Esophagus muscularis mucosa (tissue), 4 donors: Measurements from ENCODE around the gene EYA2. TPM values are rescaled to one million over a fixed set of nuclear protein-coding genes. Genes with fewer than 3 reads are reported as not detected.

Experiments used
- DNase-seq: peaks from one replicate; pipeline ENCODE4 v3.0.0-alpha.2; 2017; ENCODE audit errors: extremely low spot score
- H3K27ac ChIP-seq, 4 donors: fragments of 200-600 bp; sonication (generic); replicated peaks in 1 of 4; 1 replicate in 3 of 4; 2 replicates in 1 of 4; pipeline ENCODE4 v1.5.1; 2016 to 2019; ENCODE audit warnings: mild to moderate bottlenecking in 1 of 4
- H3K27me3 ChIP-seq, 4 donors: fragments of 200-600 bp; sonication (generic); one replicate each; pipeline versions ENCODE4 v1.5.1 to v1.6.0; 2016 to 2019
- H3K36me3 ChIP-seq, 4 donors: fragments of 200-600 bp; sonication (generic); one replicate each; pipeline ENCODE4 v1.5.1; 2016 to 2019
- H3K4me1 ChIP-seq, 4 donors: fragments of 200-600 bp; sonication (generic); one replicate each; pipeline ENCODE4 v1.5.1; 2016 to 2019
- H3K4me3 ChIP-seq, 4 donors: fragments of 200-600 bp; sonication (generic); 1 replicate in 2 of 4; 2 replicates in 2 of 4; pipeline ENCODE4 v1.5.1; 2016 to 2019; ENCODE audit warnings: mild to moderate bottlenecking in 4 of 4, moderate library complexity in 1 of 4
- H3K9me3 ChIP-seq, 4 donors: fragments of 200-600 bp; sonication (generic); 1 replicate in 3 of 4; 2 replicates in 1 of 4; pipeline ENCODE4 v1.5.1; 2016 to 2019
- CTCF ChIP-seq, 3 experiments: fragments of 200-600 bp in 2 of 3; fragments of 450-650 bp in 1 of 3; sonication (generic) in 2 of 3; IDR thresholded peaks; one replicate each; pipeline ENCODE4 v1.5.1; 2017 to 2019; ENCODE audit warnings: antibody characterized with exemption in 3 of 3, mild to moderate bottlenecking in 2 of 3, moderate library complexity in 1 of 3
- EP300 ChIP-seq: sonication (generic); formaldehyde crosslinking; IDR thresholded peaks from one replicate; pipeline ENCODE4 v1.6.1; 2017; ENCODE audit warnings: antibody characterized with exemption
- POLR2A ChIP-seq: fragments of 450-650 bp; IDR thresholded peaks from one replicate; pipeline ENCODE4 v1.6.1; 2017; ENCODE audit warnings: antibody characterized with exemption, moderate library complexity, mild to moderate bottlenecking, low read depth
- POLR2AphosphoS5 ChIP-seq, 2 donors: sonication (generic); formaldehyde crosslinking; IDR thresholded peaks; one replicate each; pipeline ENCODE4 v1.6.1; 2017; ENCODE audit warnings: antibody characterized with exemption in 2 of 2
- WGBS: methylation state at CpG from one replicate; pipeline ENCODE4 v1.1.5; 2018; 5-methylcytosine and 5-hydroxymethylcytosine counted together
- intact Hi-C: fragments of 100-400 bp; cut with DNase I; formaldehyde crosslinking; loops from one replicate; pipeline ENCODE4 v1.15.1; 2023
- total RNA-seq, 4 donors: library from RNA; depleted of rRNA; stranded (reverse); fragments of >200 nt; gene quantifications; one replicate each; pipeline versions ENCODE4 v1.1.0 to v1.2.1, GENCODE V29; 2016

Gene EYA2
- total RNA-seq, 4 donors from 2014 or later = 1.2 to 5.9 (median 4.2) TPM

GRCh38 chr20:47225458-47225857, 330.8 kb downstream of the EYA2 start:
- intact Hi-C loops = no loop called here
- no peak overlapping the region for H3K4me3 ChIP-seq

GRCh38 chr20:47227119-47227518, 332.5 kb downstream of the EYA2 start:
- intact Hi-C loops = no loop called here
- TF ChIP-seq POLR2A (no peak), CTCF (IDR thresholded peaks at IDR 0.05) (no peak), POLR2AphosphoS5 (IDR thresholded peaks at IDR 0.05) (no peak), EP300 (no peak)
- no peaks in the 10 kb centered on the region for H3K27me3 ChIP-seq
- WGBS = 95% methylated on average over 7 of the region's 7 CpGs
- no peak overlapping the region for H3K27ac ChIP-seq
- no peaks in the 10 kb centered on the region for H3K9me3 ChIP-seq
- H3K4me3 ChIP-seq = no peak overlapping the region
- peaks cover 70 to 93% (median 82%) of the 10 kb centered on the region in 4 donors for H3K36me3 ChIP-seq
- peaks cover 10 to 18% (median 12%) of the 10 kb centered on the region in 4 donors for H3K4me1 ChIP-seq
- DNase-seq = no peak

More at GRCh38 chr20:47225458-47225857, 330.8 kb downstream of the EYA2 start:
- Histone ChIP-seq H3K27ac (no peak overlapping the region), H3K27me3 (no peaks in the 10 kb centered on the region), H3K36me3 (peaks cover 84 to 98% (median 93%) of the 10 kb centered on the region in 4 donors), H3K9me3 (no peaks in the 10 kb centered on the region), H3K4me1 (peaks cover 0 to 8% (median 0%) of the 10 kb centered on the region in 4 donors)
- DNase-seq = no peak
- WGBS = no CpG with 5 or more reads among the region's 1 CpG
- TF ChIP-seq EP300 = no peak
- no peak for TF ChIP-seq CTCF (IDR thresholded peaks at IDR 0.05)
- no peak for TF ChIP-seq POLR2AphosphoS5 (IDR thresholded peaks at IDR 0.05)
- no peak for TF ChIP-seq POLR2A

GRCh38 chr20:47227576-47227975, 332.9 kb downstream of the EYA2 start:
- Histone ChIP-seq H3K4me3 (no peak overlapping the region), H3K27me3 (no peaks in the 10 kb centered on the region), H3K36me3 (peaks cover 65 to 90% (median 80%) of the 10 kb centered on the region in 4 donors), H3K4me1 (peaks cover 12 to 20% (median 15%) of the 10 kb centered on the region in 4 donors), H3K27ac (no peak overlapping the region), H3K9me3 (no peaks in the 10 kb centered on the region)
- 94% methylated on average over 9 of the region's 9 CpGs for WGBS
- TF ChIP-seq POLR2A (no peak), POLR2AphosphoS5 (IDR thresholded peaks at IDR 0.05) (no peak), EP300 (no peak), CTCF (IDR thresholded peaks at IDR 0.05) (no peak)
- intact Hi-C loops = no loop called here
- no peak for DNase-seq

- Histone ChIP-seq H3K4me1 (peaks cover 12 to 20% (median 15%) of the 10 kb centered on the region in 4 donors), H3K4me3 (no peak overlapping the region), H3K36me3 (peaks cover 60 to 90% (median 79%) of the 10 kb centered on the region in 4 donors), H3K27me3 (no peaks in the 10 kb centered on the region), H3K9me3 (no peaks in the 10 kb centered on the region), H3K27ac (no peak overlapping the region)
- DNase-seq = no peak
- TF ChIP-seq POLR2AphosphoS5 (IDR thresholded peaks at IDR 0.05) (no peak), POLR2A (no peak), EP300 (no peak), CTCF (IDR thresholded peaks at IDR 0.05) (no peak)
- intact Hi-C loops = no loop called here
- 81% methylated on average over 5 of the region's 5 CpGs for WGBS
Observed at GRCh38 chr20:47228654-47229053, 334.0 kb downstream of the EYA2 start.

GRCh38 chr20:47230811-47231256, 336.2 kb downstream of the EYA2 start:
- Histone ChIP-seq H3K4me1 (peaks cover 12 to 20% (median 15%) of the 10 kb centered on the region in 4 donors), H3K36me3 (peaks cover 67 to 90% (median 80%) of the 10 kb centered on the region in 4 donors), H3K27ac (peak overlapping the region in 1 of 4 donors; percentile 6), H3K9me3 (no peaks in the 10 kb centered on the region), H3K4me3 (no peak overlapping the region), H3K27me3 (no peaks in the 10 kb centered on the region)
- TF ChIP-seq POLR2AphosphoS5 (IDR thresholded peaks at IDR 0.05) = no peak
- no peak for TF ChIP-seq EP300
- no peak for TF ChIP-seq POLR2A
- no peak for TF ChIP-seq CTCF (IDR thresholded peaks at IDR 0.05)
- WGBS = 89% methylated on average over 8 of the region's 8 CpGs
- DNase-seq = no peak
- intact Hi-C loops = no loop called here
